ENCODE data around the gene RNF44.

The RNF44 gene

GRCh38 chr5:176534640-176535039 is 2.6 kb downstream of the RNF44 start:
- no peak for DNase-seq

GRCh38 chr5:176533894-176534611 is 3.1 kb downstream of the RNF44 start:
- DNase-seq, result no peak

- no peak for DNase-seq
Observed at GRCh38 chr5:176533390-176533789, 3.8 kb downstream of the RNF44 start.

GRCh38 chr5:176532795-176533194 is 4.4 kb downstream of the RNF44 start:
- DNase-seq, result no peak

- no peak for DNase-seq
Observed at GRCh38 chr5:176531902-176532493, 5.2 kb downstream of the RNF44 start.

GRCh38 chr5:176530983-176531901 is 6.0 kb downstream of the RNF44 start:
- no peak for DNase-seq

GRCh38 chr5:176530393-176530982 is 6.7 kb downstream of the RNF44 start:
- no peak for DNase-seq

- DNase-seq, result no peak
Observed at GRCh38 chr5:176529741-176530141, 7.5 kb downstream of the RNF44 start.

GRCh38 chr5:176529116-176529740 is 8.0 kb downstream of the RNF44 start:
- DNase-seq, result no peak

GRCh38 chr5:176528761-176529115 is 8.5 kb downstream of the RNF44 start:
- DNase-seq, result no peak

- DNase-seq, result no peak
Observed at GRCh38 chr5:176528301-176528700, 8.9 kb downstream of the RNF44 start.

GRCh38 chr5:176527246-176528222 is 9.7 kb downstream of the RNF44 start:
- DNase-seq, result no peak

GRCh38 chr5:176526462-176526861 is 10.7 kb downstream of the RNF44 start:
- DNase-seq, result no peak

GRCh38 chr5:176525677-176526076 is 11.5 kb downstream of the RNF44 start:
- no peak for DNase-seq

- DNase-seq, result no peak
Observed at GRCh38 chr5:176524987-176525386, 12.2 kb downstream of the RNF44 start.

GRCh38 chr5:176524138-176524537 is 13.1 kb downstream of the RNF44 start:
- no peak for DNase-seq

GRCh38 chr5:176521699-176522263 is 15.4 kb downstream of the RNF44 start:
- DNase-seq, result no peak

GRCh38 chr5:176521286-176521685 is 15.9 kb downstream of the RNF44 start:
- DNase-seq, result no peak

- DNase-seq, result no peak
Observed at GRCh38 chr5:176519810-176520720, 17.1 kb downstream of the RNF44 start.

GRCh38 chr5:176517053-176517661 is 20.0 kb downstream of the RNF44 start:
- no peak for DNase-seq
